Psoas muscle (tissue), 8 donors: ENCODE results near the gene ZNF598. TPM values are rescaled to one million over a fixed set of nuclear protein-coding genes. Genes with fewer than 3 reads are reported as not detected.
A peak's percentile ranks its signal among the peaks of the same experiment; 100 is the strongest.

ENCODE experiments used
- ATAC-seq, 4 donors: fragments of 200-7000 bp; cut with Tn5 transposase; one replicate each; pipeline ENCODE4 v1.9.1; 2020; ENCODE audit warnings: moderate library complexity in 3 of 4, mild to moderate bottlenecking in 2 of 4
- DNase-seq, 2 donors: peaks; one replicate each; pipeline ENCODE4 v3.0.0-alpha.2; 2020
- H3K27ac ChIP-seq: fragments of 200-600 bp; one replicate; pipeline ENCODE4 v1.8.0; 2022
- H3K27me3 ChIP-seq, 3 donors: fragments of 200-600 bp in 1 of 3; one replicate each; pipeline versions ENCODE4 v1.6.1 to v1.8.0; 2013 to 2022; ENCODE audit warnings: low read length in 2 of 3, mild to moderate bottlenecking in 2 of 3, moderate library complexity in 1 of 3; ENCODE audit not compliant: insufficient read depth in 3 of 3
- H3K36me3 ChIP-seq, 2 donors: fragments of 200-600 bp in 1 of 2; one replicate each; pipeline versions ENCODE4 v1.6.1 to v1.8.0; 2013 to 2022; ENCODE audit warnings: low read depth in 1 of 2, mild to moderate bottlenecking in 1 of 2, moderate library complexity in 1 of 2; ENCODE audit not compliant: insufficient read depth in 1 of 2
- H3K4me1 ChIP-seq: fragments of 200-600 bp; one replicate; pipeline ENCODE4 v1.8.0; 2022
- H3K4me3 ChIP-seq: fragments of 200-600 bp; one replicate; pipeline ENCODE4 v1.8.0; 2022; ENCODE audit warnings: mild to moderate bottlenecking
- H3K9me3 ChIP-seq: fragments of 200-600 bp; one replicate; pipeline ENCODE4 v1.8.0; 2022
- CTCF ChIP-seq: fragments of 200-600 bp; IDR thresholded peaks from one replicate; pipeline ENCODE4 v1.8.0; 2022; ENCODE audit warnings: antibody characterized with exemption
- WGBS, 3 donors: extraction: QIAGEN DNeasy Blood & Tissue Kit; methylation state at CpG; one replicate each; pipeline versions ENCODE4 v1.1.6 to v1.1.7; 2013; 5-methylcytosine and 5-hydroxymethylcytosine counted together
- intact Hi-C, 2 donors: fragments of 100-400 bp; cut with DNase I; formaldehyde crosslinking; loops; one replicate each; pipeline versions ENCODE4 v1.11.0 to v1.14.2; 2022
- polyA plus RNA-seq, 3 donors: library from polyadenylated mRNA; stranded (reverse); fragments of 200-250 nt; gene quantifications; one replicate each; pipeline ENCODE4 v1.2.3, GENCODE V29; 2013
- total RNA-seq, 4 donors: library from RNA; stranded (reverse); fragmentation: NEBNext Ultra II Directional in 2 of 4; extraction: Animal tissue kit (Norgen Biotek cat#: 25700) in 2 of 4; gene quantifications; one replicate each; pipeline versions ENCODE4 v1.2.1 to v1.2.4, GENCODE V29; 2021 to 2023
- donor health status: healthy with polysubstance abuse.
- donor health status: DM: no; HTN: no; CAD: no; lungs with moderate emphysema.
- donor health status: Bipolar disorder and iron deficiency.
- donor health status: healthy.
- donor health status: DM: yes; HTN: yes; CAD: no.
- donor health status: DM: no; HTN: no; CAD: no.
- donor health status: DM: no; HTN: no; CAD: no.
- donor health status: DM: yes; HTN: yes; CAD: no.

ZNF598 gene
- total and polyA plus RNA-seq, 7 donors = 27.4 to 58.8 (median 46.0) TPM

DNA sequence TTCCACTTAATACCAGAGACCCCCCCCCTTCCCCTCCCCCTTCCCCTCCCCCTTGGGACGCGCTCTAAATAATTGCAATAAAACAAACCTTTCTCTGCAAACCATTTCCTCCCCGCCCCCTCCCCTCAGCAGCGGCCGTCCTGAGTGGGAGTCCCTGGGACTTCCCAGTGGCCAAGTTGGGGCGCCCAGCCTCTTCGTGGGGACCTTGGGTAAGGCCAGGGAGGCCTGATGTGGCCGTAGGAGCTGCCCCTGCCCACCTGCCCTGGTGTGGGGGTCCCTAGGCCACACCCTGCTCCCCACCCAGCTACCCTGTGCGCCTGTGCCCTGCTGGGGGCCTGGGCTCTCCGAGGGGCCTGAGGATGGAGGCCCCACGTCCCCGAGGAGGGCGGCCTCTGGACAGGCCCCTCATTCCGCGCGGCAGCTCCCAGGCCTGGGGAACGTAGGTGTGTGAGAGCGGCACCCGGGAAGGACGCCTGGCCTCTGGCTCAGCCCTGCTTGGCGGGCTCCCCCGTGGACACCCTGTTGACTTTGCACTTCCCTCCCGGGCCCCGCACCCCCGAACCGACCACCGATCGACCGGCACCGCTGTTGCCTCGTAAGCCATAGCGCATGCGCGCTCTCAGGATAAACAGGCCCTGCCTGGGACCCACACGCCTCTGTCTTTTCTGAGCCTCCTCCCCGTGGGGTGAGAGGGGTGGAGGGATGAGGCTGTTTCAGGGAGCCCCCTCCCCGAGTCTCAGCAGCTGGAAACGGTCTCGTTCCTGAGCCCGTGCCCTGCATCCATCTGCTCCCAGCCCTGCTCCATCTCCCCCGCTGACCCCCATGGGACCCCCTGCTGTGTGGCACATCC lies 29.0 kb upstream of the ZNF598 start:
- no peak for ATAC-seq
- WGBS, 3 donors = 67 to 74% (median 68%) methylated on average over 38 to 41 of the region's 41 CpGs

GRCh38 chr16:2037647-2038381 lies 28.2 kb upstream of the ZNF598 start:
- DNase-seq (no peak), ATAC-seq (no peak)
- WGBS, 3 donors = 63 to 73% (median 73%) methylated on average over 20 to 29 of the region's 29 CpGs
- Histone ChIP-seq H3K4me1 (peaks cover 19% of the 10 kb centered on the region), H3K9me3 (no peaks in the 10 kb centered on the region), H3K36me3 (peaks cover 0 to 7% of the 10 kb centered on the region in 2 donors), H3K27ac (peak overlapping the region; percentile 49), H3K4me3 (peak overlapping the region; percentile 53), H3K27me3 (no peaks in the 10 kb centered on the region)
- intact Hi-C loops = no loop called here
- TF ChIP-seq CTCF = no peak

More for the DNA sequence above, 29.0 kb upstream of the ZNF598 start:
- no peak for DNase-seq
- Histone ChIP-seq H3K9me3 (no peaks in the 10 kb centered on the region), H3K4me3 (no peak overlapping the region), H3K27ac (peak overlapping the region; percentile 69), H3K27me3 (no peaks in the 10 kb centered on the region), H3K4me1 (peaks cover 22% of the 10 kb centered on the region), H3K36me3 (peaks cover 0 to 7% of the 10 kb centered on the region in 2 donors)
- TF ChIP-seq CTCF = no peak
- intact Hi-C loops = no loop called here

- Histone ChIP-seq H3K9me3 (no peaks in the 10 kb centered on the region), H3K36me3 (peaks cover 0 to 7% of the 10 kb centered on the region in 2 donors), H3K4me3 (peak overlapping the region; percentile 53), H3K27me3 (no peaks in the 10 kb centered on the region), H3K27ac (peak overlapping the region; percentile 64), H3K4me1 (peaks cover 19% of the 10 kb centered on the region)
- ATAC-seq (no peak), DNase-seq (no peak)
- no peak for TF ChIP-seq CTCF
- WGBS, 3 donors = 78 to 82% (median 78%) methylated on average over 15 of the region's 15 CpGs
- intact Hi-C loops = no loop called here
Measured at GRCh38 chr16:2037115-2037514, 27.5 kb upstream of the ZNF598 start.

GRCh38 chr16:2036200-2036966 lies 26.8 kb upstream of the ZNF598 start:
- DNase-seq (no peak), ATAC-seq (no peak)
- Histone ChIP-seq H3K36me3 (peaks cover 0 to 7% of the 10 kb centered on the region in 2 donors), H3K4me1 (peaks cover 18% of the 10 kb centered on the region), H3K27me3 (no peaks in the 10 kb centered on the region), H3K9me3 (no peaks in the 10 kb centered on the region), H3K4me3 (peak overlapping the region; percentile 53), H3K27ac (peak overlapping the region; percentile 64)
- 77 to 81% (median 79%) methylated on average over 44 to 47 of the region's 47 CpGs for WGBS, 3 donors
- no peak for TF ChIP-seq CTCF
- intact Hi-C loops = no loop called here
